Astrocyte (in vitro differentiated cells and primary cell): Measurements from ENCODE around the gene TOMM7.

ENCODE experiments used
- EZH2 ChIP-seq: IDR thresholded peaks from 2 replicates; pipeline ENCODE4 v1.6.1; 2012; ENCODE audit warnings: mild to moderate bottlenecking, low read length, inconsistent platforms; ENCODE audit not compliant: insufficient read depth
- TF ChIP-seq, protein P1 (sequence below): IDR thresholded peaks from 2 replicates; pipeline ENCODE4 v1.5.1; 2011; ENCODE audit warnings: low read depth, mild to moderate bottlenecking, inconsistent platforms, low read length, moderate library complexity; ENCODE audit not compliant: insufficient read depth

DNA sequence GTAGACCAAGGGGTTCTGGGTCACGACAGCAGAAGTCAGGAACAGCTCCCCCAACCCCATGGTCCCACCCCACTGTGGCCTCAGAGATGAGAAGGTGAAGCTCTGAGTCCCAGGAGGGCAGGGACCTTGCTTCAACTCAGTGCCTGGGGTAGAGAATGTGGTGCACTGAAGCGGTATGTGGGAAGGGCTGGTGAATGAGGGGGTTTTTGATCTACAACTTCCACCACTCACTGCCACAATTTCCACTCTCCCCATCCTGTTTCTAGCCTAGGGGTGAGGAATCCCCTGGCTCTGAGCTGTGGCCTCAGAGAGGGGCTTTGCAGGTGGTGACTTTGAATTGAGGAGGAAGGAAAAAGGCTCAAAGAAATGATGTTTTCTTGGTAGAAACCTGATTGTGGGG, 44.9 kb upstream of the TOMM7 start:
- TF ChIP-seq, protein P1, sequence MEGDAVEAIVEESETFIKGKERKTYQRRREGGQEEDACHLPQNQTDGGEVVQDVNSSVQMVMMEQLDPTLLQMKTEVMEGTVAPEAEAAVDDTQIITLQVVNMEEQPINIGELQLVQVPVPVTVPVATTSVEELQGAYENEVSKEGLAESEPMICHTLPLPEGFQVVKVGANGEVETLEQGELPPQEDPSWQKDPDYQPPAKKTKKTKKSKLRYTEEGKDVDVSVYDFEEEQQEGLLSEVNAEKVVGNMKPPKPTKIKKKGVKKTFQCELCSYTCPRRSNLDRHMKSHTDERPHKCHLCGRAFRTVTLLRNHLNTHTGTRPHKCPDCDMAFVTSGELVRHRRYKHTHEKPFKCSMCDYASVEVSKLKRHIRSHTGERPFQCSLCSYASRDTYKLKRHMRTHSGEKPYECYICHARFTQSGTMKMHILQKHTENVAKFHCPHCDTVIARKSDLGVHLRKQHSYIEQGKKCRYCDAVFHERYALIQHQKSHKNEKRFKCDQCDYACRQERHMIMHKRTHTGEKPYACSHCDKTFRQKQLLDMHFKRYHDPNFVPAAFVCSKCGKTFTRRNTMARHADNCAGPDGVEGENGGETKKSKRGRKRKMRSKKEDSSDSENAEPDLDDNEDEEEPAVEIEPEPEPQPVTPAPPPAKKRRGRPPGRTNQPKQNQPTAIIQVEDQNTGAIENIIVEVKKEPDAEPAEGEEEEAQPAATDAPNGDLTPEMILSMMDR = no peak
- no peak for TF ChIP-seq EZH2
